Central memory CD4-positive, alpha-beta T cell (primary cell): ENCODE measurements around the gene MCF2L.
A peak's percentile ranks its signal among the peaks of the same experiment; 100 is the strongest.
"Not testable (repeated sequence)": the region's sequence is repeated elsewhere in the genome, so short reads cannot be mapped to it uniquely, and the experiment has no call there.

Experiments
- DNase-seq: peaks from one replicate; pipeline ENCODE4 v3.0.0; 2022

MCF2L gene

GRCh38 chr13:113017506-113018215 lies 48.6 kb downstream of the MCF2L start:
- no peak for DNase-seq

- DNase-seq: no peak
These were observed 49.9 kb downstream of the MCF2L start for GRCh38 chr13:113018676-113019465.

GRCh38 chr13:113020323-113021080 lies 51.5 kb downstream of the MCF2L start:
- no peak for DNase-seq

- DNase-seq: no peak
These were observed 52.4 kb downstream of the MCF2L start for GRCh38 chr13:113021391-113021790.

GRCh38 chr13:113021811-113022210 lies 52.8 kb downstream of the MCF2L start:
- no peak for DNase-seq

- no peak for DNase-seq
These were observed 53.4 kb downstream of the MCF2L start for GRCh38 chr13:113022391-113022744.

- DNase-seq: no peak
These were observed 53.9 kb downstream of the MCF2L start for GRCh38 chr13:113022745-113023574.

GRCh38 chr13:113023694-113024430 lies 54.8 kb downstream of the MCF2L start:
- DNase-seq: no peak

GRCh38 chr13:113024466-113024865 lies 55.5 kb downstream of the MCF2L start:
- DNase-seq: no peak

GRCh38 chr13:113026391-113026910 lies 57.4 kb downstream of the MCF2L start:
- no peak for DNase-seq

GRCh38 chr13:113027095-113027494 lies 58.1 kb downstream of the MCF2L start:
- no peak for DNase-seq

- no peak for DNase-seq
These were observed 58.6 kb downstream of the MCF2L start for GRCh38 chr13:113027566-113027965.

- no peak for DNase-seq
These were observed 59.5 kb downstream of the MCF2L start for GRCh38 chr13:113028336-113029060.

- DNase-seq: no peak
These were observed 60.0 kb downstream of the MCF2L start for GRCh38 chr13:113029061-113029445.

- DNase-seq: peak; percentile 6
These were observed 60.7 kb downstream of the MCF2L start for GRCh38 chr13:113029487-113030258.

GRCh38 chr13:113030259-113030640 lies 61.2 kb downstream of the MCF2L start:
- DNase-seq: not testable (repeated sequence)

GRCh38 chr13:113031465-113031864 lies 62.5 kb downstream of the MCF2L start:
- DNase-seq: no peak

- DNase-seq: no peak
These were observed 63.3 kb downstream of the MCF2L start for GRCh38 chr13:113032291-113032690.

GRCh38 chr13:113033054-113033850 lies 64.2 kb downstream of the MCF2L start:
- DNase-seq: no peak
